Thoracic aorta (tissue), 2 donors: ENCODE measurements around the gene PIK3R2. TPM values are rescaled to one million over a fixed set of nuclear protein-coding genes. Genes with fewer than 3 reads are reported as not detected.

Experiments used
- ATAC-seq: fragments of 150-250 bp; one replicate; pipeline ENCODE4 v1.8.0; 2017; ENCODE audit warnings: low read depth; ENCODE audit not compliant: insufficient number of reproducible peaks, low FRiP score
- DNase-seq: peaks from one replicate; pipeline ENCODE4 v3.0.0-alpha.2; 2020; ENCODE audit warnings: low spot score
- H3K27ac ChIP-seq, 2 donors: fragments of 200-600 bp; sonication (generic); 1 replicate in 1 of 2; 2 replicates in 1 of 2; pipeline ENCODE4 v1.5.1; 2016; ENCODE audit warnings: mild to moderate bottlenecking in 2 of 2, moderate library complexity in 2 of 2
- H3K27me3 ChIP-seq: fragments of 200-600 bp; sonication (generic); replicated peaks from 2 replicates; pipeline ENCODE4 v1.6.0; 2016; ENCODE audit warnings: mild to moderate bottlenecking; ENCODE audit not compliant: insufficient read depth
- H3K36me3 ChIP-seq: fragments of 200-600 bp; sonication (generic); one replicate; pipeline ENCODE4 v1.5.1; 2016
- H3K4me1 ChIP-seq, 2 donors: fragments of 200-600 bp; sonication (generic); 1 replicate in 1 of 2; 2 replicates in 1 of 2; pipeline versions ENCODE4 v1.5.1 to v1.6.0; 2016; ENCODE audit warnings: low read depth in 2 of 2, mild to moderate bottlenecking in 1 of 2; ENCODE audit not compliant: control insufficient read depth in 1 of 2
- H3K4me3 ChIP-seq: fragments of 200-600 bp; sonication (generic); 2 replicates; pipeline ENCODE4 v1.5.1; 2016; ENCODE audit warnings: mild to moderate bottlenecking
- H3K9me3 ChIP-seq: fragments of 200-600 bp; sonication (generic); 2 replicates; pipeline ENCODE4 v1.5.1; 2016
- CTCF ChIP-seq: fragments of 200-600 bp; sonication (generic); IDR thresholded peaks from one replicate; pipeline ENCODE4 v1.5.1; 2019; ENCODE audit warnings: antibody characterized with exemption
- total RNA-seq, 2 donors: library from RNA; depleted of rRNA; stranded (reverse); fragments of >200 nt; gene quantifications; one replicate each; pipeline versions ENCODE4 v1.1.0 to v1.2.3, GENCODE V29; 2016

Gene PIK3R2
- total RNA-seq, 2 donors from 2014 or later = 14.3 to 15.8 TPM

GRCh38 chr19:18114483-18114882 lies 38.5 kb upstream of the PIK3R2 start:
- no peak overlapping the region for H3K4me3 ChIP-seq
- H3K36me3 ChIP-seq = no peaks in the 10 kb centered on the region
- H3K4me1 ChIP-seq = peaks cover 11 to 36% of the 10 kb centered on the region in 2 donors
- DNase-seq = no peak
- H3K27me3 ChIP-seq = no peaks in the 10 kb centered on the region
- H3K9me3 ChIP-seq = no peaks in the 10 kb centered on the region
- no peak overlapping the region for H3K27ac ChIP-seq
- no peak for TF ChIP-seq CTCF
- no peak for ATAC-seq

- Histone ChIP-seq H3K9me3 (no peaks in the 10 kb centered on the region), H3K27ac (no peak overlapping the region), H3K27me3 (no peaks in the 10 kb centered on the region), H3K4me1 (peaks cover 7 to 21% of the 10 kb centered on the region in 2 donors), H3K4me3 (peak overlapping the region; percentile 92), H3K36me3 (peaks cover under 1% of the 10 kb centered on the region)
- DNase-seq = no peak
- ATAC-seq = peak; percentile 4
- no peak for TF ChIP-seq CTCF
Observed at GRCh38 chr19:18117364-18117691, 35.6 kb upstream of the PIK3R2 start.

- ATAC-seq = peak; percentile 91
- no peak for TF ChIP-seq CTCF
- peaks cover 7 to 21% of the 10 kb centered on the region in 2 donors for H3K4me1 ChIP-seq
- H3K27me3 ChIP-seq = no peaks in the 10 kb centered on the region
- H3K9me3 ChIP-seq = no peaks in the 10 kb centered on the region
- no peak for DNase-seq
- H3K27ac ChIP-seq = peak overlapping the region; percentile 56
- peaks cover 3% of the 10 kb centered on the region for H3K36me3 ChIP-seq
- H3K4me3 ChIP-seq = peak overlapping the region; percentile 92
Observed at GRCh38 chr19:18117692-18118378, 35.1 kb upstream of the PIK3R2 start.

GRCh38 chr19:18118420-18119012 lies 34.4 kb upstream of the PIK3R2 start:
- ATAC-seq = no peak
- no peak for DNase-seq
- Histone ChIP-seq H3K36me3 (peaks cover 3% of the 10 kb centered on the region), H3K27ac (peak overlapping the region; percentile 56), H3K4me3 (peak overlapping the region; percentile 92), H3K4me1 (peaks cover 7 to 21% of the 10 kb centered on the region in 2 donors), H3K27me3 (no peaks in the 10 kb centered on the region), H3K9me3 (no peaks in the 10 kb centered on the region)
- TF ChIP-seq CTCF = no peak

- peaks cover 9% of the 10 kb centered on the region for H3K36me3 ChIP-seq
- DNase-seq (no peak), ATAC-seq (no peak)
- no peak overlapping the region for H3K27ac ChIP-seq
- H3K4me1 ChIP-seq = peaks cover 7 to 21% of the 10 kb centered on the region in 2 donors
- H3K27me3 ChIP-seq = no peaks in the 10 kb centered on the region
- TF ChIP-seq CTCF = no peak
- peak overlapping the region; percentile 92 for H3K4me3 ChIP-seq
- H3K9me3 ChIP-seq = no peaks in the 10 kb centered on the region
Observed at GRCh38 chr19:18119013-18119716, 33.8 kb upstream of the PIK3R2 start.
